Spleen (tissue), 7 donors: Measurements from ENCODE around the gene MCUB.

Experiments
- CTCF ChIP-seq, 11 experiments: fragments of 200-600 bp in 7 of 11; fragments of 450-650 bp in 4 of 11; sonication (generic) in 4 of 11; IDR thresholded peaks in 8 of 11; conservative IDR thresholded peaks in 3 of 11; 1 replicate in 7 of 11; 2 replicates in 4 of 11; pipeline versions ENCODE4 v1.4.0 to v1.8.0; 2016 to 2021; ENCODE audit warnings: antibody characterized with exemption in 11 of 11, inconsistent platforms in 4 of 11, mild to moderate bottlenecking in 1 of 11
- POLR2AphosphoS5 ChIP-seq, 3 donors: sonication (generic); formaldehyde crosslinking; IDR thresholded peaks; one replicate each; pipeline ENCODE4 v1.5.1; 2017; ENCODE audit warnings: antibody characterized with exemption in 3 of 3
- donor health status: DM: no; HTN: no; CAD: no; lungs with moderate emphysema.
- donor health status: DM: no; HTN: no; CAD: no.
- donor health status: DM: no; HTN: no; CAD: no.

- TF ChIP-seq CTCF (IDR thresholded peaks at IDR 0.05 in 8 of 11, conservative IDR thresholded peaks at IDR 0.05 in 3 of 11) (no peak), POLR2AphosphoS5 (IDR thresholded peaks at IDR 0.05) (no peak)
These were observed 169.2 kb downstream of the MCUB start for GRCh38 chr4:109729117-109729717.
